Gastrocnemius medialis (tissue), 4 donors: Measurements from ENCODE around the gene LRRC8E.

ENCODE experiments used
- CTCF ChIP-seq, 5 experiments: fragments of 450-650 bp in 3 of 5; fragments of 200-600 bp in 2 of 5; sonication (generic) in 2 of 5; IDR thresholded peaks in 4 of 5; conservative IDR thresholded peaks in 1 of 5; 1 replicate in 4 of 5; 2 replicates in 1 of 5; pipeline ENCODE4 v1.5.1; 2016 to 2019; ENCODE audit warnings: antibody characterized with exemption in 5 of 5, mild to moderate bottlenecking in 3 of 5, moderate library complexity in 3 of 5
- POLR2A ChIP-seq, 2 donors: fragments of 450-650 bp; IDR thresholded peaks; one replicate each; pipeline ENCODE4 v1.6.1; 2017; ENCODE audit warnings: antibody characterized with exemption in 2 of 2, mild to moderate bottlenecking in 2 of 2, moderate library complexity in 2 of 2

- TF ChIP-seq CTCF (IDR thresholded peaks at IDR 0.05 in 4 of 5, conservative IDR thresholded peaks at IDR 0.05 in 1 of 5), result no peak
- no peak for TF ChIP-seq POLR2A (IDR thresholded peaks at IDR 0.05)
Observed at GRCh38 chr19:7922836-7923195, 34.5 kb downstream of the LRRC8E start.
